Measurements from ENCODE around the gene APBA2.
"Not testable (repeated sequence)": the region's sequence is repeated elsewhere in the genome, so short reads cannot be mapped to it uniquely, and the experiment has no call there.

The APBA2 gene

GRCh38 chr15:29028158-29028557 lies 142.4 kb downstream of the APBA2 start:
- H4K20me1 ChIP-seq (ENCODE audit: insufficient read depth, low read length); H3K27ac ChIP-seq (ENCODE audit: low read length); H3K79me2 ChIP-seq (ENCODE audit: low read length); H2AFZ ChIP-seq (ENCODE audit: low read depth, low read length); H3K9me3 ChIP-seq (ENCODE audit: insufficient read depth, low read length); H3K4me3 ChIP-seq (ENCODE audit: low read length); H3K9ac ChIP-seq (ENCODE audit: low read length); H3K4me2 ChIP-seq (ENCODE audit: low read length); H3K27me3 ChIP-seq (ENCODE audit: low read depth, low read length); H3K36me3 ChIP-seq (replicated peaks; ENCODE audit: low read depth, low read length): not testable (repeated sequence)
- H3K4me1 ChIP-seq (ENCODE audit: low read length) = peaks cover 44% of the 10 kb centered on the region

DNA sequence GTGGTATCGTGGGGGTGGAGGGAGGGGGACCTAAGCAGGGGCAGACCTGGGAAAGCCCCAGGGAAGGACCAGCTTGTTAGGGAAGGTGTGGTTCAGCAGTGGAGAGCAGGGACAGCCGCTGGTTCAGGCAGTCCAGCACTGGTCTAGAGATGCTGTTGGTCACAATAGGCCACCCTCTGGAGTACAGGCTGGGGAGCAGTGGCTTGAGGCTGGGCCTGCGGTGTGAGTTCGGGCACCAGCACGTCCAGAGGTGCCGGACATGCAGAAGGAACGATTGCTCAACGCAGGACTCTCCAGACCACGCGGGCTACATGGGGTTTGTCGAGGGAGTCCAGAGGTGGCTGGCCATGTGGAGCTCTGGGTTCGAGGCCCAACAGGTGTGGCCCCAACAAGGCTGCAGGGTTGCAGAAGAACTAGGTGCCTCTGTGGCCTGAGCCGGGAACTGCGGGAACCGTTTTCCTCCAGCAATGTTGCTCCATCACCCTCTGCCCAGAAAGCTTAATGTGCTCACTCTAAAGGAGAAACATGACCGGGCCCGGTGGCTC lies 143.9 kb downstream of the APBA2 start:
- peak overlapping the region; percentile 19; the same call in 1 of the 2 replicates for H3K4me3 ChIP-seq (ENCODE audit: low read length)
- H3K36me3 ChIP-seq (replicated peaks; ENCODE audit: low read depth, low read length) = no peaks in the 10 kb centered on the region
- 0 out of 2 replicates have a peak, but pooled peaks cover 5% of the 10 kb centered on the region for H3K9me3 ChIP-seq (ENCODE audit: insufficient read depth, low read length)
- no peak overlapping the region for H3K9ac ChIP-seq (ENCODE audit: low read length)
- H3K27ac ChIP-seq (ENCODE audit: low read length) = 0 out of 2 replicates have a peak overlapping the region, but pooled peaks have one; percentile 5
- peak overlapping the region; percentile 59 for H3K4me2 ChIP-seq (ENCODE audit: low read length)
- no peaks in the 10 kb centered on the region for H3K27me3 ChIP-seq (ENCODE audit: low read depth, low read length)
- H3K79me2 ChIP-seq (ENCODE audit: low read length) = no peaks in the 10 kb centered on the region
- no peaks in the 10 kb centered on the region for H4K20me1 ChIP-seq (ENCODE audit: insufficient read depth, low read length)
- no peak overlapping the region for H2AFZ ChIP-seq (ENCODE audit: low read depth, low read length)
- peaks cover 37% of the 10 kb centered on the region for H3K4me1 ChIP-seq (ENCODE audit: low read length)
- TF ChIP-seq EZH2phosphoT487 (IDR thresholded peaks at IDR 0.05; ENCODE audit: low read depth) (no peak), CTCF (IDR thresholded peaks at IDR 0.05; ENCODE audit: low read depth, low read length) (no peak)

DNA sequence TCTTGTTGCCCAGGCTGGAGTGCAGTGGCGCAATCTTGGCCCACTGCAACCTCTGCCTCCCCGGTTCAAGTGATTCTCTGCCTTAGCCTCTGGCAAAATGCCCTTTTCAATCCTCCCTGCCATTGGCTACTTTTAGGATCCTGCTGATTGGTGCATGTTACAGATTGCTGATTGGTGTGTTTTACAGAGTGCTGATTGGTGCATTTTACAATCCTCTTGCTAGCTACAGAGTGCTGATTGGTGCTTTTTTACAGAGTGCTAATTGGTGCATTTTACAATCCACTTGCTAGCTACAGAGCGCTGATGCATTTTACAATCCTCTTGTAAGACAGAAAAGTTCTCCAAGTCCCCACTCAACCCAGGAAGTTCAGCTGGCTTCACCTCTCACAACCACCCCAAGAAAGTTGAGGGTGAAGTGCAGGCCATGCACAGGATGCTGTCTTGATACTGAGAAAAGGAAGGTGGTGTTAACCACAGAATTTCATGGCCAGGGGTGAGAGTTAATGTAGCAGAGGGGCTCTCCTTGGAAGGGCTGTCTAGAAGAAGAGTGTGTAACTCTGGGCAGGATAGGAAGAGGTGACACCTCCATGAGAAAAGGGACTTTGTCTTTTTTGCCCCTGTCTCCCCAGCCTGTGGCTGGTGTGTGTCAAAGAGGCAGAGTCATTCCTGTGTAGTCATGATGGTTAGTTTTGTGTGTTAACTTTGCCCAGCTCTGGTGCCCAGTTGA lies 145.9 kb downstream of the APBA2 start:
- H3K27me3 ChIP-seq (ENCODE audit: low read depth, low read length) = no peaks in the 10 kb centered on the region
- peaks cover 28% of the 10 kb centered on the region for H3K4me1 ChIP-seq (ENCODE audit: low read length)
- H2AFZ ChIP-seq (ENCODE audit: low read depth, low read length) = no peak overlapping the region
- no peaks in the 10 kb centered on the region for H3K79me2 ChIP-seq (ENCODE audit: low read length)
- no peak overlapping the region for H3K27ac ChIP-seq (ENCODE audit: low read length)
- H4K20me1 ChIP-seq (ENCODE audit: insufficient read depth, low read length) = no peaks in the 10 kb centered on the region
- H3K36me3 ChIP-seq (replicated peaks; ENCODE audit: low read depth, low read length) = no peaks in the 10 kb centered on the region
- H3K9me3 ChIP-seq (ENCODE audit: insufficient read depth, low read length) = 0 out of 2 replicates have a peak, but pooled peaks cover 5% of the 10 kb centered on the region
- TF ChIP-seq CTCF (IDR thresholded peaks at IDR 0.05; ENCODE audit: low read depth, low read length) (no peak), EZH2phosphoT487 (IDR thresholded peaks at IDR 0.05; ENCODE audit: low read depth) (no peak)
- no peak overlapping the region for H3K4me3 ChIP-seq (ENCODE audit: low read length)
- no peak overlapping the region for H3K9ac ChIP-seq (ENCODE audit: low read length)
- no peak overlapping the region for H3K4me2 ChIP-seq (ENCODE audit: low read length)

DNA sequence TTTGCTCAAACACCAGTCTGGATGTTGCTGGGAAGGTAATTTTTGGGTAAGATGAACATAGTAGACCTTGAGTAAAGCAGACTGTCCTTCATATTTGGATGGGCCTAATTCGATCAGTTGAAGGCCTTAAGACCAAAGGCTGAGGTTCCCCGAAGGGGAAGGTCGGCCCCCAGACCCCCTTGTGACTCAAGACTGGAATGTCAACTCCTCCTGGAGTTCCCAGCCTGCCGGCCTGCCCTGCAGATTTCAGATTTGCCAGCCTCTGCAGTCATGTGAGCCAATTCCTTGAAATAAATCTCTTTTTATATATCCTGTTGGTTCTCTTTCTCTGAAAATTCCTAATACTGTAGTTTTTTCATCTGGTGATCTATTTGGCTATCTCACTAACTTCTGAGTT lies 146.5 kb downstream of the APBA2 start:
- H3K9ac ChIP-seq (ENCODE audit: low read length) = no peak overlapping the region
- H3K9me3 ChIP-seq (ENCODE audit: insufficient read depth, low read length) = 0 out of 2 replicates have a peak, but pooled peaks cover 5% of the 10 kb centered on the region
- H2AFZ ChIP-seq (ENCODE audit: low read depth, low read length) = no peak overlapping the region
- H3K4me3 ChIP-seq (ENCODE audit: low read length) = no peak overlapping the region
- no peak overlapping the region for H3K27ac ChIP-seq (ENCODE audit: low read length)
- no peaks in the 10 kb centered on the region for H3K36me3 ChIP-seq (replicated peaks; ENCODE audit: low read depth, low read length)
- no peak for TF ChIP-seq EZH2phosphoT487 (IDR thresholded peaks at IDR 0.05; ENCODE audit: low read depth)
- no peak for TF ChIP-seq CTCF (IDR thresholded peaks at IDR 0.05; ENCODE audit: low read depth, low read length)
- H4K20me1 ChIP-seq (ENCODE audit: insufficient read depth, low read length) = no peaks in the 10 kb centered on the region
- no peaks in the 10 kb centered on the region for H3K27me3 ChIP-seq (ENCODE audit: low read depth, low read length)
- H3K4me1 ChIP-seq (ENCODE audit: low read length) = peaks cover 28% of the 10 kb centered on the region
- H3K4me2 ChIP-seq (ENCODE audit: low read length) = no peak overlapping the region
- H3K79me2 ChIP-seq (ENCODE audit: low read length) = no peaks in the 10 kb centered on the region
